Endodermal cell (in vitro differentiated cells): ENCODE results near the gene OR4K17. TPM values are rescaled to one million over a fixed set of nuclear protein-coding genes. Genes with fewer than 3 reads are reported as not detected.
"Not testable (repeated sequence)": the region's sequence is repeated elsewhere in the genome, so short reads cannot be mapped to it uniquely, and the experiment has no call there.

Source experiments
- DNase-seq: peaks from one replicate; pipeline ENCODE4 v3.0.0-alpha.2; 2017
- H3K27ac ChIP-seq: 2 replicates; pipeline ENCODE4 v1.5.1; 2013; ENCODE audit warnings: mild to moderate bottlenecking, low read depth, low read length, moderate library complexity
- H3K27me3 ChIP-seq: 2 replicates; pipeline ENCODE4 v1.6.1; 2013; ENCODE audit warnings: mild to moderate bottlenecking, low read length, moderate library complexity; ENCODE audit not compliant: insufficient read depth, control insufficient read depth, poor library complexity, severe bottlenecking
- H3K36me3 ChIP-seq: 2 replicates; pipeline ENCODE4 v1.7.0; 2013; ENCODE audit warnings: mild to moderate bottlenecking, low read length, moderate library complexity; ENCODE audit not compliant: control insufficient read depth, insufficient read depth
- H3K4me1 ChIP-seq: one replicate; pipeline ENCODE4 v1.7.0; 2013; ENCODE audit warnings: low read length; ENCODE audit not compliant: control insufficient read depth, insufficient read depth
- H3K4me3 ChIP-seq: 2 replicates; pipeline ENCODE4 v1.5.1; 2013; ENCODE audit warnings: mild to moderate bottlenecking, low read length, moderate library complexity
- H3K9ac ChIP-seq: 2 replicates; pipeline ENCODE4 v1.6.1; 2013; ENCODE audit warnings: mild to moderate bottlenecking, low read length, moderate library complexity; ENCODE audit not compliant: poor library complexity, severe bottlenecking; ENCODE audit errors: extremely low read depth
- H3K9me3 ChIP-seq: 2 replicates; pipeline ENCODE4 v1.6.1; 2013; ENCODE audit warnings: mild to moderate bottlenecking, low read length, moderate library complexity; ENCODE audit not compliant: control insufficient read depth
- H3K27ac Mint-ChIP-seq: 2 replicates; pipeline ENCODE4 v1.8.0; 2020; ENCODE audit warnings: mixed read lengths
- H3K27me3 Mint-ChIP-seq: 2 replicates; pipeline ENCODE4 v1.8.0; 2021; ENCODE audit warnings: mild to moderate bottlenecking, mixed read lengths; ENCODE audit not compliant: insufficient read depth
- H3K36me3 Mint-ChIP-seq: 2 replicates; pipeline ENCODE4 v1.8.0; 2020; ENCODE audit warnings: low read depth, mixed read lengths
- H3K4me1 Mint-ChIP-seq: 2 replicates; pipeline ENCODE4 v1.8.0; 2020; ENCODE audit warnings: mixed read lengths
- H3K4me3 Mint-ChIP-seq: 2 replicates; pipeline ENCODE4 v1.8.0; 2020; ENCODE audit warnings: mild to moderate bottlenecking, moderate library complexity, mixed read lengths
- H3K9me3 Mint-ChIP-seq: 2 replicates; pipeline ENCODE4 v1.8.0; 2020; ENCODE audit warnings: mild to moderate bottlenecking, mixed read lengths
- CTCF ChIP-seq: fragments of 200-600 bp; sonication (generic); conservative IDR thresholded peaks from 2 replicates; pipeline ENCODE4 v1.5.0; 2021; ENCODE audit warnings: antibody characterized with exemption, mild to moderate bottlenecking
- WGBS, 2 experiments: methylation state at CpG; one replicate each; pipeline versions ENCODE4 v1.1.5 to v1.1.7; 2013; ENCODE audit warnings: missing lambda C conversion rate in 2 of 2, mixed read lengths in 1 of 2; ENCODE audit not compliant: insufficient coverage in 1 of 2, insufficient read length in 1 of 2; 5-methylcytosine and 5-hydroxymethylcytosine counted together
- long read RNA-seq, 4 experiments: library from polyadenylated mRNA in 2 of 4; library from RNA in 1 of 4; library from capped mRNA in 1 of 4; stranded (forward) in 3 of 4; unstranded in 1 of 4; transcript quantifications; one replicate each; pipeline ENCODE4 v2.0.0, GENCODE V29; 2020 to 2021; ENCODE audit warnings: inconsistent platforms in 1 of 4
- polyA plus RNA-seq, 2 experiments: library from polyadenylated mRNA; stranded (reverse); fragments of 50-300 nt; gene quantifications; one replicate each; pipeline ENCODE4 v1.2.3, GENCODE V29; 2013
- total RNA-seq, 2 donors: library from RNA; stranded (reverse); fragmentation: NEBNext Ultra II Directional in 1 of 2; extraction: Animal tissue kit (Norgen Biotek cat#: 25700) in 1 of 2; gene quantifications; 2 replicates in 1 of 2; 3 replicates in 1 of 2; pipeline ENCODE4 v1.2.1, GENCODE V29; 2021

Gene OR4K17
- not detected for total RNA-seq
- polyA plus RNA-seq (2013, experiment 1 of 2): not detected
- polyA plus RNA-seq (2013, experiment 2 of 2): not detected
- long read RNA-seq, experiment 1: 0 reads
- long read RNA-seq, experiment 2: 0 reads
- long read RNA-seq, experiment 3: 0 reads
- long read RNA-seq, experiment 4: 0 reads

- peaks cover 44% of the 10 kb centered on the region for H3K9me3 Mint-ChIP-seq
Observed at GRCh38 chr14:20110438-20110837, at the start of gene OR4K17. Gene OR4K17 (plus strand): TSS chr14:20110739. CDS start chr14:20117500, 6,761 bp downstream.

GRCh38 chr14:20092050-20092449, 18.5 kb upstream of the OR4K17 start:
- H3K36me3 ChIP-seq: no peaks in the 10 kb centered on the region
- Mint-ChIP-seq H3K4me3 (no peak overlapping the region), H3K27me3 (no peaks in the 10 kb centered on the region), H3K4me1 (no peaks in the 10 kb centered on the region), H3K27ac (no peak overlapping the region), H3K9me3 (peaks cover 57% of the 10 kb centered on the region), H3K36me3 (no peaks in the 10 kb centered on the region)
- DNase-seq: no peak
- no peaks in the 10 kb centered on the region for H3K4me1 ChIP-seq
- no peak overlapping the region for H3K4me3 ChIP-seq
- TF ChIP-seq CTCF: no peak
- no peak overlapping the region for H3K9ac ChIP-seq
- peaks cover 62% of the 10 kb centered on the region for H3K9me3 ChIP-seq
- H3K27me3 ChIP-seq: no peaks in the 10 kb centered on the region
- WGBS, 2 experiments: 55 to 64% methylated on average over 3 of the region's 4 CpGs
- H3K27ac ChIP-seq: no peak overlapping the region

More at GRCh38 chr14:20110438-20110837, at the start of gene OR4K17:
- Histone ChIP-seq H3K36me3 (no peaks in the 10 kb centered on the region), H3K27me3 (no peaks in the 10 kb centered on the region), H3K27ac (no peak within 1 kb of the TSS), H3K9ac (no peak within 1 kb of the TSS), H3K4me1 (no peaks in the 10 kb centered on the region), H3K9me3 (peaks cover 31% of the 10 kb centered on the region), H3K4me3 (no peak within 1 kb of the TSS)
- no peak for DNase-seq
- no peaks in the 10 kb centered on the region for H3K4me1 Mint-ChIP-seq
- TF ChIP-seq CTCF: no peak
- 49 to 50% methylated on average over 3 of the region's 3 CpGs for WGBS, 2 experiments
- no peaks in the 10 kb centered on the region for H3K36me3 Mint-ChIP-seq
- H3K4me3 Mint-ChIP-seq: no peak within 1 kb of the TSS
- H3K27ac Mint-ChIP-seq: no peak within 1 kb of the TSS
- H3K27me3 Mint-ChIP-seq: no peaks in the 10 kb centered on the region

- Histone ChIP-seq H3K4me1 (no peaks in the 10 kb centered on the region), H3K36me3 (no peaks in the 10 kb centered on the region), H3K27me3 (no peaks in the 10 kb centered on the region), H3K27ac (no peak overlapping the region), H3K4me3 (no peak overlapping the region), H3K9ac (no peak overlapping the region), H3K9me3 (peaks cover 61% of the 10 kb centered on the region)
- no peaks in the 10 kb centered on the region for H3K27me3 Mint-ChIP-seq
- H3K4me3 Mint-ChIP-seq: no peak overlapping the region
- no peak for DNase-seq
- no peaks in the 10 kb centered on the region for H3K4me1 Mint-ChIP-seq
- no peaks in the 10 kb centered on the region for H3K36me3 Mint-ChIP-seq
- peaks cover 53% of the 10 kb centered on the region for H3K9me3 Mint-ChIP-seq
- no peak for TF ChIP-seq CTCF
- 34 to 38% methylated on average over 2 to 4 of the region's 4 CpGs for WGBS, 2 experiments
- H3K27ac Mint-ChIP-seq: no peak overlapping the region
Observed at GRCh38 chr14:20093442-20093841, 17.1 kb upstream of the OR4K17 start.

- not testable (repeated sequence) for H3K36me3 ChIP-seq, H3K4me1 Mint-ChIP-seq, H3K4me3 Mint-ChIP-seq, H3K27ac Mint-ChIP-seq, H3K4me1 ChIP-seq, H3K27ac ChIP-seq, H3K9ac ChIP-seq, H3K27me3 Mint-ChIP-seq, DNase-seq, H3K27me3 ChIP-seq, H3K36me3 Mint-ChIP-seq, H3K4me3 ChIP-seq
- peaks cover 42% of the 10 kb centered on the region for H3K9me3 ChIP-seq
- H3K9me3 Mint-ChIP-seq: peaks cover 58% of the 10 kb centered on the region
- 87 to 93% methylated on average over 5 to 27 of the region's 32 CpGs for WGBS, 2 experiments
Observed at GRCh38 chr14:20098926-20099770, 11.4 kb upstream of the OR4K17 start.
